GM19043 (cell line): ENCODE measurements around the gene MYL6B.
"Not testable (repeated sequence)": the region's sequence is repeated elsewhere in the genome, so short reads cannot be mapped to it uniquely, and the experiment has no call there.

Experiments used
- ATAC-seq: cut with Tn5 transposase; IDR thresholded peaks from one replicate; pipeline ENCODE4 v1.9.1; 2021; ENCODE audit warnings: low read depth; ENCODE audit not compliant: unreplicated experiment

MYL6B gene

GRCh38 chr12:56151672-56152131 lies 685 bp upstream of the MYL6B start:
- ATAC-seq = peak; percentile 49

- ATAC-seq = no peak
Measured at GRCh38 chr12:56152756-56153677, 630 bp downstream of the MYL6B start.

DNA sequence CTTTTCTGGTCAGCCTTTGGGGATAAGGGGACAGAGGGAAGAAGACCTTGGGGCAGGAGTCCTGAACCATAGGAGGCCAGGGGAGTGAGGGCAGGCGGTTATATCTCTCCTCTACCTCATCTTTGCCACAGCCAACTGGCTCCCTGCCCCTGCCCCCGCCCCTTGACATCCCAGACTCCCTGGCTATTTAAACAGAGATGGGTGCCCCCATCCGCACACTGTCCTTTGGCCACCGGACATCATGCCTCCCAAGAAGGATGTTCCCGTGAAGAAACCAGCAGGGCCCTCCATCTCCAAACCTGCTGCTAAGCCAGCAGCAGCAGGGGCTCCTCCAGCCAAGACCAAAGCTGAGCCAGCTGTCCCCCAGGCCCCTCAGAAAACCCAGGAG lies 1.3 kb downstream of the MYL6B start:
- no peak for ATAC-seq

DNA sequence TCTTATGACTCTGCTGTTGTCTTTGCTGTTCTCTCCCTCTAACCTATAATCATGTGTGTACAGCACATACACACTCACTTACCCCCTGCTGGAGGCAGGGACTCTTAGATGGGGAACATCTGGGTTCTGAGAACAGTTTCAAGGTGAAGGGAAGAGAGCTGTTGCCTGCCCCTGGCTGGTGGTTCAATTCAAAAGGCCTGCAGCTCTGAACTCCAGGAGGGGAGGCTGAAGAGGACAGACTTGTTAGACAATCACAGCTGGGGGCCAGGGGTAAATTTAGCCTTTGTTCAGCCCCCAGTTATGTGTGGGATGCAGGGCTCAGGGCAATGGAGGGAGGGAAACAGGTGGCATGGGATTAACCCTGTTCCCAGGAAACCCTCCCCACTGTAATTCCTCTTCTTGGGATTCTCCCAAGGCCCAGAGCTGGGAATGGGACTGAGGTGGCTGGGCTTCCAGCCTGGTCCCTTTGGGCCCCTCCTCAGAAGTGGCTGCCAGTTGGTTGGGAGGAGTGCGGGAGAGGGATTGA lies 1.9 kb downstream of the MYL6B start:
- ATAC-seq = no peak

- no peak for ATAC-seq
Measured at GRCh38 chr12:56154818-56155217, 2.4 kb downstream of the MYL6B start.

DNA sequence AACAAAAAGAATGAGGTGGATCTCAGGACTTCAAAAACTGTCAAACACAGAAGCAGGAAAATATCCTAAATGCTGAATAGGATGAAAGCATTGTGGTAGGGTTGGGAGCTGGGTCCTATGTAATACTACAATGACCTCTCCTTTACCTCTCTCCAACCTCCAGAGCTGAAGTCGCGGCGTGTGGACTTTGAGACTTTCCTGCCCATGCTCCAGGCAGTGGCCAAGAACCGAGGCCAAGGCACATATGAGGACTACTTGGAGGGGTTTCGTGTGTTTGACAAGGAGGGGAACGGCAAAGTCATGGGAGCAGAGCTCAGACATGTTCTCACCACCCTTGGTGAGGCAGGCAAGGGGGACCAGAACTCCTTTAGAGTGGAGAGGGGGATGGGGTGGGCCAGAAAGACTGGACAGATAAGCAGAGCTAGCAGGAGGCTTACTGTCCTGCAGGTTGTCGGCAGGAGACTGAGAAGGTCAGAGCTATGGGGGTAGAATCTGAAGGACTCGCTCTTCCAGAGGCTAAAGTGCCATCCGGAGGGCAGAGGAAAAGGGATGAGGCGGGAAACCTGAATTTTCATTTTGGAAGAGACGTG lies 3.0 kb downstream of the MYL6B start:
- no peak for ATAC-seq

DNA sequence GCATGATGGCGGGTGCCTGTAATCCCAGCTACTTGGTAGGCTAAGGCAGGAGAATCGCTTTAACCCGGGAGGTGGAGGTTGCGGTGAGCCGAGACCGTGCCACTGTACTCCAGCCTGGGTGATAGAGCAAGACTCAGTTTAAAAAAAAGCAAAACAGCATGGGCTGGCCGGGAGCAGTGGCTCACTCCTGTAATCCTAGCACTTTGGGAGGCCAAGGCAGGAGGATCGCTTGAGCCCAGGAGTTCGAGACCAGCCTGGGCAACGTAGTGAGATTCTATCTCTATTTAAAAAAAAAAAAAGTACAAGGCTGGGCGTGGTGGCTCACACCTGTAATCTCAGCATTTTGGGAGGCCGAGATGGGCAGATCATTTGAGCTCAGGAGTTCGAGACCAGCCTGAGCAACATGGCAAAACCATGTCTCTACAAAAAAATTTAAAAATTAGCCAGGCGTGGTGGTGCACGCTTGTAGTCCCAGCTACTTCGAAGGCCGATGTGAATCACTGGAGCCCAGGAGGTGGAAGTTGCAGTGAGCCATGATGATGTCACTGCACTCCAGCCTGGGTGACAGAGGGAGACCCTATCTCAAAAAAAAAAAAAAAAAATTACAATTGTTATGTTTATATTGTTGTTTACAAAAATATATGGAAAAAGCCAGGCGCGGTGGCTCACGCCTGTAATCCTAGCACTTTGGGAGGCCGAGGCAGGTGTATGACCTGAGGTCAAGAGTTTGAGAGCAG lies 4.2 kb downstream of the MYL6B start:
- not testable (repeated sequence) for ATAC-seq

DNA sequence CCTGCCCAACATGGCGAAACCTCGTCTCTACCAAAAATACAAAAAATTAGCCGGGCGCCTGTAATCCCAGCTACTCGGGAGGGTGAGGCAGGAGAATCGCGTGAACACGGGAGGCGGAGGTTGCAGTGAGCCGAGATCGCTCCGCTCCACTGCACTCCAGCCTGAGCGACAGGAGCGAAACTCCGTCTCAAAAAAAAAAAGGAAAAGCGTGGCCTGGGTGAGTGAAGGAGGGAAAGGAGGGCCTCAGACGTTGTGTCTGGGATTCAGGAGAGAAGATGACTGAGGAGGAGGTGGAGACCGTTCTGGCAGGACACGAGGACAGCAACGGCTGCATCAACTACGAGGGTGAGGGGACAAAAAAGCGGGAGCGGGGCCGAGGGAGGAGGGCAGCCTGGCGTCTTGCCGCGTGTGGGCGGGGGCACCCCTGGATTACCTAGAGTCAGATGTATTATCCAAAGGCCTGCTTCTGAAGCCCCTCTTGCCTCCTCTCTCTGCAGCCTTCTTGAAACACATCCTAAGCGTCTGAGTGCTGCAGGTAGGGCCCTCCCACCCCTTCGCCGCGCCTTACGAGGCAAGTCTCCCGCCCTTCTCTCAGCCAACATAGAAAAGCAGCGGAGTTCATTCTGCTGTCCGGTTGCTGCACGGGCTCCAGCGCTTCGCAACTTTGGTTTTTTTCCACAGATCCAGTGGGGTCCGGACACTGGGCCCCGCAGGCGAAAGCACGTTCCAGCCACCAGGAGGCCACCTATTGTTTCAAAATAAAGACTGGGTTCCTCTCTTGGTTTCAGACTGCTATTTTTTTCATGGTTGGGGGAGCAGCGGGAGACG lies 5.0 kb downstream of the MYL6B start:
- peak; percentile 26 for ATAC-seq

- peak; percentile 87 for ATAC-seq
Measured at GRCh38 chr12:56158029-56158925, 5.9 kb downstream of the MYL6B start, which contains the start of gene MYL6. TSS of gene MYL6 (plus strand) at chr12:56158359. CDS start at chr12:56158402, 43 bp downstream.

GRCh38 chr12:56158926-56159461 lies 6.6 kb downstream of the MYL6B start:
- no peak for ATAC-seq

DNA sequence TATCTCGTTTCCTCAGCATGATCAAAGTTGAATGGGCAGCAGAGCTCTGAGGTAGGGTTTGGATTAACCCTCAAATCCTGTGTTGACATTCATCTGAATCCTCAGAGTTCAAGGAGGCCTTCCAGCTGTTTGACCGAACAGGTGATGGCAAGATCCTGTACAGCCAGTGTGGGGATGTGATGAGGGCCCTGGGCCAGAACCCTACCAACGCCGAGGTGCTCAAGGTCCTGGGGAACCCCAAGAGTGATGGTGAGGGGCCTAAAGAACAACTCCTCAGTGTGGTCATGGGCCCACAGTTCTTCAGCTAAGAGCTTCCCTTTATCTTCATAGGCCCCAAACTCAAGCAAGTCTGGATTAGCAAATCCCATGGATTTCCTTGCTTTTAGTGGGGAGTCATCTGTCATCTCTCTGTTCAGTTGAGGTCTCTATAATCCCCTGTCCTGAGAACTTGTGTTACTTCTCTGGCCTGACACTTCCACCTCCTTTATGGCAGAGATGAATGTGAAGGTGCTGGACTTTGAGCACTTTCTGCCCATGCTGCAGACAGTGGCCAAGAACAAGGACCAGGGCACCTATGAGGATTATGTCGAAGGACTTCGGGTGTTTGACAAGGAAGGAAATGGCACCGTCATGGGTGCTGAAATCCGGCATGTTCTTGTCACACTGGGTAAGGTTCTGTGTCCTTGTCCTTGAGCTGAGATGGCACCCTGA lies 7.2 kb downstream of the MYL6B start:
- ATAC-seq = no peak

DNA sequence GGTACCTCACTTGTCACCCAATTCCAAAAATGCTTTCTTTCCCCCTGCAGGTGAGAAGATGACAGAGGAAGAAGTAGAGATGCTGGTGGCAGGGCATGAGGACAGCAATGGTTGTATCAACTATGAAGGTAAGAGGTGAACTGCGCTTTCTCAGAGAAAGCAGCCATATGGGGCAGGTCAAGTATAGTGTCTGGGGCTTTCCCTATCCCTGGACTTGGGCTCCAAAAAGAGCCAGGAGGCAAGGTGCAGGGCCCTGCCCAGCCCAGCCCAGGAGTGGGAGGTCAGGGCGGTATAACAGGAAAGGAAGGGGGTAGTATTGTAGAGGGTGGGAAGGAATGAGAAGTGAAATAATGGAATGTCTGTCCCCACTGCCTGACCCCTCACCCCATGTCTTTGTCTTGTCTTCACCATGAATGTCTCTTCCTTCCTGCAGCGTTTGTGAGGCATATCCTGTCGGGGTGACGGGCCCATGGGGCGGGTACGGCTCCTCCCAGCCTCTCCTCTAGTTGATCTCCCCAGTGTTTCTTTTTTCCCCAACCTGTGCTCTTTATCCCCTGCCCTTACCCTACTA lies 7.9 kb downstream of the MYL6B start:
- no peak for ATAC-seq

DNA sequence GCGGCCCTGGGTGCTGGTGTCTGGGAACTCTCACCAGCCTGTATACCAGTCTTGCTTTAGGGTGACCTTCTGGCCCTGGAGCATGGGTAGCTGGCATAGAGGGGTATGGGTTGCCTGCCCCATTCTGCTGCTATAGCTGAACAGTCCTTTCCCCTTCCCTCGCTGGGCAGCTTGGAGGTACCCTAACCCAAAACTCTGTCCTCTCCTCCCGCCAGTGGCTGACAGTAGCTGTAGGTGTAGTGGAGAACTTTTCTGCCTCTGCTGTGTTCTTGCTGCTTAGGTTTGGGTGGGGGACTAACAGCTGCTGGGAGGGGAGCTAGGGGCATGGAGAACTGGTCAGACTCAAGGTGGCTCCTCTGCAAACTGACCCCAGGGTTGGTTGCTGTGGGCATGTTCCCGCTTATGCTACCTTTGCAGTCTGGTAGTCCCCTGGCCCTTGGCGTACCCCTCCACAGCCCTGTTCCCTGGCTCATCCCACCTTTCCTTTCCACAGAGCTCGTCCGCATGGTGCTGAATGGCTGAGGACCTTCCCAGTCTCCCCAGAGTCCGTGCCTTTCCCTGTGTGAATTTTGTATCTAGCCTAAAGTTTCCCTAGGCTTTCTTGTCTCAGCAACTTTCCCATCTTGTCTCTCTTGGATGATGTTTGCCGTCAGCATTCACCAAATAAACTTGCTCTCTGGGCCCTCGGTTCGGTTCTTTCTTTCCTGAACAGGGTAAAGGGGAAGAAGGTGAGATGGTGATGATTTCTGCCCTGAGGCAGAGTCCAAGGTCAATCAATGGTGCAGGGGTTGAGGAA lies 8.7 kb downstream of the MYL6B start:
- ATAC-seq = no peak

- no peak for ATAC-seq
Measured at GRCh38 chr12:56161690-56162351, 9.4 kb downstream of the MYL6B start.

DNA sequence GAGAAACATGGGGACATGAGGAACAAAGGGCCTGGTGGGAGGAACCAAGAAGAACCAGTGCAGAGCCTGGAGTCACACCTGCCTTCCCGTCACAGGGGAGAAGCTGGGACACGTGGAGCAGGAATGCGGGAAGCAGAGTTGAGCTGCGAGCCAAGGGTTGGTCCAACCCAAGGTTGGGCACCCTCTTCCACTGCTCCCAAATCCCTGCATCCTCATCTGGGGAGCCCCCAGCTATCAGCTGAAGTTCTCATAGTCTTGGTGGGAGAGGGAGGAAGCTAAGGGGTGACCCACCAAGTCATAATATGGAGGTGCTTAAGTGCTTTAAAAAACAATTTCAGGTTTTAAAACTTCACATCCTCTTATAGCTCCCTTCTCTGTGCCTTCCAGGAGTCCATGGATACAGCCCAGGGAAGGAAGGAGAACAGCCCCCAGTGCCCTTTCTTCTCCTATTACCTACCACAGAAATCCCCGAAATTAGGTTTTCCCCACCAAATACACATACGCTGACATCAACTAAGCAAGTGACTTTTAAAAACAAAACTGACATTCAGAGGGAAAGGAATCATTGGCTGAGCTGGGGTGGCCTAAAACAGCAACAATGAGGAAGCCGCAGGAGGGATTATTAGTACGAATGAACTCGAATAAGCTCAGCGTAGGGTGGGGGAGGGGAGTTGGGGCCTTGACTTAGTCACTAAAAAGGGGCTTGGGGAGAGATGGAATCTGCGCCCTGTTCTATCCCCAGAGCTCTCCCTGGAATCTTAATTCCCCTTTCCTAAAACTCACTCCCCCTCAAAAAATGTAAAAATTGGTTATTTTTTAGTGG lies 10.3 kb downstream of the MYL6B start:
- ATAC-seq = no peak
